ENCODE data around the gene GCHFR. TPM values are rescaled to one million over a fixed set of nuclear protein-coding genes. Genes with fewer than 3 reads are reported as not detected.

Gene GCHFR
- total and polyA plus RNA-seq, 2 donors from 2014 or later: 15.4 to 145 TPM

DNA sequence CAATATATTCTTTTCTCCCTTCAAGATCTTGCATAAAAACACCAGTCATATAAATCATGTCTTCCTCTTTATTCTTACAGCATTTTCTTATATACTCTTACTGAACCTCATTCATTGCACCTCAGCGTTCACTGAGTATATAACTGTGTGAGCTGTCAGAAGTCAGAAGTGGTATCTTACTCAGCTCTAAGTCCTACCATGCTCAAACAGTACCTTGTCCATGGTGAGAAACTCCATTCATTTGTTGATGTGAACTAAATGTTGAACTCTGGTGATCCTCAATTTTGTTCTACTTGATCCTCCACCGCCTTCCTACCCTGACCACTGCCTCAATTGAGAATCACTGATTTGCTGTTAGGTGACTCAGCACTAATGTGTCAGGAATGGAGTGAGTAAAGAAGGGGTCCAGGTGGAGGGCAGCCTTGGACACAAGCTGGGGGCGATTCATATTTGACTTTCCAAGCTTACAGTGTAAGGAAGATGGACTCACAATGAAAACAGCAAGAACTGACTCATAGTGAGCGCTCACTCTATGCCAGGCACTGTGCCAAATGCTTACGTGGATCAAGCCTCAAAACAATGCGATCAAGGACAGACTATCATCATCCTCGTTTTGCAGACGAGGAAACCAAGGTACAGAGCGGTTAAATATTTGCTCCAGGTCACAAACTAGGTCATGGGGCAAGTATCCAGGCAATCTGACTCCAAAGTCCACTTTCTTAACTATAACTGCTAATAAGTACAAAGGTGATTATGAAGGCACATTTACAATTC is 29.5 kb downstream of the GCHFR start:
- DNase-seq (no peak), FAIRE-seq (no peak)
- peak overlapping the region in 1 of 3 donors; percentile 1 for H3K4me3 ChIP-seq (ENCODE audit: low read length in 3 of 3)
- H3K27me3 ChIP-seq (ENCODE audit: control insufficient read depth, insufficient read depth, low read length): no peaks in the 10 kb centered on the region
- TF ChIP-seq, protein P1, sequence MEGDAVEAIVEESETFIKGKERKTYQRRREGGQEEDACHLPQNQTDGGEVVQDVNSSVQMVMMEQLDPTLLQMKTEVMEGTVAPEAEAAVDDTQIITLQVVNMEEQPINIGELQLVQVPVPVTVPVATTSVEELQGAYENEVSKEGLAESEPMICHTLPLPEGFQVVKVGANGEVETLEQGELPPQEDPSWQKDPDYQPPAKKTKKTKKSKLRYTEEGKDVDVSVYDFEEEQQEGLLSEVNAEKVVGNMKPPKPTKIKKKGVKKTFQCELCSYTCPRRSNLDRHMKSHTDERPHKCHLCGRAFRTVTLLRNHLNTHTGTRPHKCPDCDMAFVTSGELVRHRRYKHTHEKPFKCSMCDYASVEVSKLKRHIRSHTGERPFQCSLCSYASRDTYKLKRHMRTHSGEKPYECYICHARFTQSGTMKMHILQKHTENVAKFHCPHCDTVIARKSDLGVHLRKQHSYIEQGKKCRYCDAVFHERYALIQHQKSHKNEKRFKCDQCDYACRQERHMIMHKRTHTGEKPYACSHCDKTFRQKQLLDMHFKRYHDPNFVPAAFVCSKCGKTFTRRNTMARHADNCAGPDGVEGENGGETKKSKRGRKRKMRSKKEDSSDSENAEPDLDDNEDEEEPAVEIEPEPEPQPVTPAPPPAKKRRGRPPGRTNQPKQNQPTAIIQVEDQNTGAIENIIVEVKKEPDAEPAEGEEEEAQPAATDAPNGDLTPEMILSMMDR (IDR thresholded peaks at IDR 0.05; ENCODE audit: borderline replicate concordance, extremely low read depth, insufficient read depth): no peak
- H3K27ac ChIP-seq (ENCODE audit: low read depth in 2 of 2, low read length in 2 of 2): peak overlapping the region in 1 of 2 donors; percentile 48
- no peak overlapping the region for H3K9ac ChIP-seq (ENCODE audit: low read length in 3 of 3)
- no peaks in the 10 kb centered on the region for H3K36me3 ChIP-seq (ENCODE audit: control insufficient read depth in 2 of 3, insufficient read depth in 3 of 3, low read length in 3 of 3)
- H3K4me1 ChIP-seq (ENCODE audit: control insufficient read depth in 2 of 3, insufficient read depth in 2 of 3, low read depth in 1 of 3, low read length in 3 of 3): peaks cover 2 to 16% (median 6%) of the 10 kb centered on the region in 3 donors
- intact Hi-C loops (cut with DNase I): no loop called here
- no peaks in the 10 kb centered on the region for H3K9me3 ChIP-seq (ENCODE audit: control insufficient read depth in 2 of 3, insufficient read depth in 1 of 3, low read length in 3 of 3)

DNA sequence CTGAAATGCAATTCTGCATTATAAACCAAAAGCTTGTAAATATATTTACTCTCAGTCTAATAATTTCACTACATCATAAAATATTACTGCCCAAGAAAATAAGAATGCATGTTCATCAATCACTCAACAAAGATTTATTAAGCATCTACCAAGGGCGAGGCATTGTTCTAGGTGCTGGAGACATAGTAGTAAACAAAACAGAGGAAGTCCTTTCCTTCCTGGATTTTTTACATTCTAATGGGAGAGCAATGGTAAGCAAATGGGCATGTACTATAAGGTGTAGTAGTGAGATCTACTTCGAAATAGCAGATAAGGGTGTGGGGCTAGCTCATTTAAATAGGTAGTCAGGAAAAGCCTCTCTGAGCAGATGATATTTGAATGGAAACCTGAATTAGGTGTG is 32.2 kb downstream of the GCHFR start:
- TF ChIP-seq, protein P1 (IDR thresholded peaks at IDR 0.05; ENCODE audit: borderline replicate concordance, extremely low read depth, insufficient read depth): no peak
- no peaks in the 10 kb centered on the region for H3K36me3 ChIP-seq (ENCODE audit: control insufficient read depth in 2 of 3, insufficient read depth in 3 of 3, low read length in 3 of 3)
- H3K9me3 ChIP-seq (ENCODE audit: control insufficient read depth in 2 of 3, insufficient read depth in 1 of 3, low read length in 3 of 3): no peaks in the 10 kb centered on the region
- H3K4me3 ChIP-seq (ENCODE audit: low read length in 3 of 3): no peak overlapping the region
- intact Hi-C loops (cut with DNase I): no loop called here
- peaks cover 0 to 13% (median 0%) of the 10 kb centered on the region in 3 donors for H3K4me1 ChIP-seq (ENCODE audit: control insufficient read depth in 2 of 3, insufficient read depth in 2 of 3, low read depth in 1 of 3, low read length in 3 of 3)
- H3K27ac ChIP-seq (ENCODE audit: low read depth in 2 of 2, low read length in 2 of 2): no peak overlapping the region
- no peak overlapping the region for H3K9ac ChIP-seq (ENCODE audit: low read length in 3 of 3)
- FAIRE-seq (no peak), DNase-seq (no peak)
- H3K27me3 ChIP-seq (ENCODE audit: control insufficient read depth, insufficient read depth, low read length): no peaks in the 10 kb centered on the region

DNA sequence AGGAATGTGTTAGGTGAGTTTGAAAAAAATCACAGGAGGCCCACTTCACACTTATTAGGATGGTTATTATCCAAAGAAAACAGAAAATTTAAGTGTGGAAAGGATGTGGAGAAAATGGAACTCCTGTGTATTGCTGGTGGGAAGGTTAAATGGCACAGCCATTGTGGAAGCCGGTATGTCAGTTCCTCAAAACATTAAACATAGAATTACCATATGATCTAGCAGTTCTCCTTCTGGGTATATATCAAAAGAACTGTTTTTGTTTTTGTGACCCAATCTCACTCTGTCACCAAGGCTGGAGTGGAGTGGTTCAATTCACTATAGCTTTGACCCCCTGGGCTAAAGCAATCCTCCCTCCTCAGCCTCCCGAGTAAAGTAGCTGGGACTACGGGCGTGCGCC is 32.6 kb downstream of the GCHFR start:
- FAIRE-seq (no peak), DNase-seq (no peak)
- TF ChIP-seq, protein P1 (IDR thresholded peaks at IDR 0.05; ENCODE audit: borderline replicate concordance, extremely low read depth, insufficient read depth): no peak
- no peaks in the 10 kb centered on the region for H3K27me3 ChIP-seq (ENCODE audit: control insufficient read depth, insufficient read depth, low read length)
- H3K36me3 ChIP-seq (ENCODE audit: control insufficient read depth in 2 of 3, insufficient read depth in 3 of 3, low read length in 3 of 3): no peaks in the 10 kb centered on the region
- H3K27ac ChIP-seq (ENCODE audit: low read depth in 2 of 2, low read length in 2 of 2): no peak overlapping the region
- no peak overlapping the region for H3K4me3 ChIP-seq (ENCODE audit: low read length in 3 of 3)
- H3K4me1 ChIP-seq (ENCODE audit: control insufficient read depth in 2 of 3, insufficient read depth in 2 of 3, low read depth in 1 of 3, low read length in 3 of 3): peaks cover 0 to 13% (median 0%) of the 10 kb centered on the region in 3 donors
- no peak overlapping the region for H3K9ac ChIP-seq (ENCODE audit: low read length in 3 of 3)
- intact Hi-C loops (cut with DNase I): no loop called here
- H3K9me3 ChIP-seq (ENCODE audit: control insufficient read depth in 2 of 3, insufficient read depth in 1 of 3, low read length in 3 of 3): no peaks in the 10 kb centered on the region

Measured in kidney (tissue), 14 donors.